ENCODE results near the gene SLIT3.

The SLIT3 gene

DNA sequence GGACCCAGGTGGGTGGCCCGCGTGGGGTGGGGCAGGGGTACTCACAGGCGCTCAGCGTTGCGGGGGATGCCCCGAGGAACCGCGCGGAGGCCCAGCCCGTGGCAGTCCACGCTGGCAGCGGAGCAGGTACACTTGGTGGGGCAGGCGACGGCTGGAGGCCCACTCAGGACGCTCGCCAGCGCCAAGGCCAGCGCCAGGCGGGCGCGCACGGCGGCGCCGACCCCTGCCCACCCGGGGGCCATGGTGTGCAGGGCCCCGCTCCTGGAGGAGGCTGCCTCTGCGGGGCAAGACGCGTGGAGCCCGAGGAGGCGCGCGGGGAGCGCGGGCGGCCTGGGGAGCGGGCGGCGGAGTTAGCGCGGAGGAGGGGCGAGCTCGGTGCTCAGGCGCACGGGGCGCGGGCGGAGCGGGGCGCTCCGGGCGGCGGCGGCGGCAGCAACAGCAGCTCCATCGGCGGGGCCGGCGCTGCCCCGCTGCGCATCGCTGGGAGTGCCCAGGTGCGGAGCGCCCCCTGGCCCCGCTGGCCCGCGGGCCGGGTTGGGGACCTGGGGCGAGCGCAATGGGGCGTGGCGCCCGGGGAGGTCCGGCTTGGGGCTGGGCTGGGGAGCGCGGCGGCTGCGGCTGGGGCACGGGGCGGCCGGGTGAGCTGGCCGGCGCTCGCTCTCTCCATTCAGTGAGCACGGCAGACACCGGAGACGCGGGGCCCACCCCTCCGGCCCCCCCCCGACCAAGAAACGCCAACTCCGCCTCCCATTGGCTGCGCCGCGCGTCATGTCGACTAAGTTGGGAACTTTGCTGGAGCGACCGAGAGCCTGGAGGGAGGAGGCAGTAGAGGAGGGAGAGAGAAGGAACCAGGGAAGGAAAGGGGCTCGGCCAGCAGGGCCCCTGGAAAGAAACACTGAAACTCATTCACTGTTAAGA lies at the start of gene SLIT3:
Gene SLIT3, minus strand, starts transcription at position 672 of the 918 bp plus-strand sequence. Its CDS starts 430 bp downstream, at position 242.
- in situ Hi-C loops (cut with MboI; ENCODE audit: low sequenced_read_pairs) = no loop called here

DNA sequence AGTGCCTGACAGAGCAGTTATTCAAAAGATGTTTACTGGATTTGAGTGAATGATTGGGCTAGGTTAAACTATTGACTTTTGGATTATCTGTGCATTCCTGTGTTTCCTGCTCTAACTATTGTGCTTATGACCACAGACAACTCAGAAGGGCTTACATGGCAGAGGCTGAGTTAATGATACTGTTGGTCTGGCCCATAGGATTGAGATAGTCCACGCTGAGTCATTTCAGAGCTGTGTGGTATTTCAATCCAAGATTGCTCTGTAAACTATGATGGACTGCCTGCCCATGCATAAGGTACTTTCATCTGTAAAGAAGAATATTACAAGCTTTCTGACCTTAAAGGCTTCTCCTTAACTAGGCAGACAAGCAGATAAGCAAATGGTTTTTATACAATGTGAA lies 49.1 kb upstream of the SLIT3 start:
- in situ Hi-C loops (cut with MboI; ENCODE audit: low sequenced_read_pairs) = no loop called here

DNA sequence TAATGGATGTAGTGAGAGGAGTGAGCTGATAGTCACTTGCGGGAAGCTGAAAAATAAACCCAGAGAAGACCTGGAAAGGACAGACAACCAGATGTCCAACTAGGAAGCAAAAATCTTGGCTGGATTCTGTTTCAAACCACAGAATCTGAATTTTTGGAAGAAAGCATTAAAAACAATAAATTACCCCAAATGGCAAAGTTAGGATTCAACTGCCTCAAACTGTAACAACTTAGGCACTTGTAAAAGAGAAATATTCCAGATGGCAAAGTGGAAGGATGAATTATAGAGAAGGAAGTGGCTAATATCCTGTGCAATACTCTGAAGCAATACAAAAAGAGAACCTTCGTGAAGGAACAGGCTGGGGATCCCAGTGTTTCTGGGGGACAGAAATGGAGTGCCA lies 46.8 kb upstream of the SLIT3 start:
- in situ Hi-C loops (cut with MboI; ENCODE audit: low sequenced_read_pairs) = no loop called here

DNA sequence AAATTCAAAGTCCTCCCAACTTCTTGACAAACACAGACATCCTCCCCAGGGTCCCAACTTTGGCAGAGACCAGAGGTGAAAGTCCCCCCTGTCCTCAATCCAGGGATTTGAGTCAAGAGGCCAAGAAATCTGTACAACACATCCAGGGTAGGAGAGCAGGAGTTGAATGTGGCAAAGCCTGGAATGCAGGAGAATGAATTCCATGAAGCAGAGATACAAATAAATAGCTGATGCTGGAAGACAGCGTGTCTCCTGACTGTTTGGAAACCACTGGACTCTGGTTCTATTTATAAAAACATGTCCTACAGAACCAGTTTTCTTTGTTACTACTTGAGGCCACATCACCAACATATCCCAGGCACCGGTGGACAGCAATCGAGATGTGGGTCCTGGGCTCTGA lies 43.7 kb upstream of the SLIT3 start:
- in situ Hi-C loops (cut with MboI; ENCODE audit: low sequenced_read_pairs) = no loop called here

DNA sequence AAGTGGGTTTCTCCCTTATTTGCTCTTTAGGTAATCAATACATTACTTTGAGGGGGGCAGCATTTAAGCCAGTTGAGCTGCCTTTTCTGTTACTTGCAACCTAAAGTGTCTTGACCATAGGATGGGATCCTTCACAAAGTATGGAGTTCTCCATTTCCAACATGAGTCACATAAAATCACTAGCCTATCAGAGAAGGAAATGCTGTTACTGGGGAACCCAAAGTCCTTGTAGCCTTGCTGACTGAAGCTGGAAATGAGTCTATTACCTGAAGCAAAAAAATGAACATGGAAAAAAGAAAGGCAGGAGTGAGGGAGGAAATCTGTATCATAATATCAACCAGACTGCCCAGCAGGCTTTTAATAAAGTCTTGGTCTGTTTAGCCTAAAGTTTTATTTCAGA lies 42.8 kb upstream of the SLIT3 start:
- in situ Hi-C loops (cut with MboI; ENCODE audit: low sequenced_read_pairs) = no loop called here

DNA sequence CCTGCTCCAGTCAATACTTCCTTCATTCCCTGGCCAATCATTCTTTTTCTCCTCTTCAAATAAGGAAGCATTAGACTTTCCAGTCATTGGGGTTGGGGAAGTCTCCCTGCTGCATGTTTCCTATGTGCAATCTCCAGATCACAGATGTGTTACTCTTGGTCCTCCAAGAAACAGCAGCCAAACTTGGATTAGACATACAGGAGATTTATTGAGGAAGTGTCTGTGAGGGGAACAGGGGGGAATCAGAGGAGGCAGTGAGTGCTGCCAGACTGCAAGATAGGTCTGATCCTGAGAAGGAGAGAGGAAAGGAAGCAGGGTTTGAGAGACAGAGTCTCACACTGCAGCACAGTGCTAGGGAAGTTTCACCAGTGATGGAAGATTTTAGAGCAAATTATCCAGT lies 40.6 kb upstream of the SLIT3 start:
- in situ Hi-C loops (cut with MboI; ENCODE audit: low sequenced_read_pairs) = no loop called here

DNA sequence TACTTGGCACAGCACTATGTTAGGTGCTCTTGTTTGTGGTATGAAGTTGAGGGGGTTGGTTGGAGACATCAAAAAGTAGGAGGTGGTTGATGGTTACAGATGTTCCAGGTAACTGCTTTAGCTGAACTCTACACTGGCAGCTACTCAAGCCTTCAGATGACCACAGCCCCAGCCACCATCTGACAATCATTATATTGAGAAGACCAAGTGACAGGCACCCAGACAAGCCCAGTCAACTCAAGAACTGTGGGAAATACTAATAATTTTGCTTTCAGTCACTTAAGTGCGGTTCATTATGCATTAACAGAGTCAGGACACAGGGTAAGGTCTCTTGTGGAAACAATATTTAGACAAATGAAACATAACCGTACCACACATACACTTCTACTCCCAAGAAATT lies 38.9 kb upstream of the SLIT3 start:
- in situ Hi-C loops (cut with MboI; ENCODE audit: low sequenced_read_pairs) = no loop called here

DNA sequence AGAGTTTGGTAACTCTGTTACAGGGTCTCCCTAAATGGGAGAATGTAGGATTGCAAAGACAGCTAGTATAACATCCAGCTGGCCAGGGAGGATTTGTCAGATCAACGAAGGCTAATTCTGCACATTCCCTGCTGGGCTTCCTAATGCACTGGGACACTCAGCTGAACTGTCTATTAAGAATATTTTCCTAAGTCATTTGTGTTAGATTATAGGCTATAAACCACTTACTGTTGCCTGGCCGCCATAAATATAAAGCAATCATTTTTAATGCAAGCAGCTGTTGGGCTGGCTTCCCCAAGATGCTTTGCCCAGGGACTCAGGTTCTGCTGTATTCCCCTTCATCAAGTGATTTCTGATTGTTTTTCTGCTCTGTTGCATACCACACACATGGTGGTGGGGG lies 35.3 kb upstream of the SLIT3 start:
- in situ Hi-C loops (cut with MboI; ENCODE audit: low sequenced_read_pairs) = no loop called here

DNA sequence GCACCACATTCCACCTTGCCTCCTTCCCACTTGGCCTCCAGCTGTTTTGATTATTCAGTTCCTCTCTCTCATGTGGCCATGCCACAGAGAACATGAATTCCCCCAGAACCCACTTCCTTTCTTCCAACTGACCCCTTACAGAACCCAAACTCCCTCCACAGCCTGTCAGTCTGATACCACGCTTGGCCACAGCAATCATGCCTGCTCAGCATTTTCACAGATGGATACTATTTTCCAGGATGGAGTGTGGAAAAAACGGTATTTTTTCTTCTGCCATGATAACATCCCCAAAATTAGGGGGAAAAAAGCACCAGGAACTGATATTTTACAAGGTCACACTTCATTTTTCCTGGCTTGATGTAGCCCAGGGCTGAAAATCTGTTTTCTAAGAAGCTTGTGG lies 34.9 kb upstream of the SLIT3 start:
- in situ Hi-C loops (cut with MboI; ENCODE audit: low sequenced_read_pairs) = no loop called here

DNA sequence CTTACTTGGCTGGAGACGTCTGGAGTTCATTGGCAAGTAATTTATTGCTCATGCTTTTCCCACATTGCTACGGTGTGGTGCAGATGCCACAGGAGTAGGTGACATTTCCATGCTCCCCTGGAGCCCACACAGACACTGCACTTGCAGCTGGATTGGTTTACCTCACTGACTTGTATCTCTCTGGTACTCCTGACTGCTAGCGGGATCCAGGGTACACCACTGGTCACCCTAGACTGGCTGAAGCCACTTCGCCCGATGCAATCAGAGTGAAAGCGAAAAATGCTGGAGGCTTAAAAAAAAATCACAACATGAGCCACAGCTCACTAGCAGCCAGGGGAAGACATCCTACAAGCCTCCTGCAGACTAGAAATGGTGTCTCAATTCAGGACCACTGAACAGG lies 32.6 kb upstream of the SLIT3 start:
- in situ Hi-C loops (cut with MboI; ENCODE audit: low sequenced_read_pairs) = no loop called here

DNA sequence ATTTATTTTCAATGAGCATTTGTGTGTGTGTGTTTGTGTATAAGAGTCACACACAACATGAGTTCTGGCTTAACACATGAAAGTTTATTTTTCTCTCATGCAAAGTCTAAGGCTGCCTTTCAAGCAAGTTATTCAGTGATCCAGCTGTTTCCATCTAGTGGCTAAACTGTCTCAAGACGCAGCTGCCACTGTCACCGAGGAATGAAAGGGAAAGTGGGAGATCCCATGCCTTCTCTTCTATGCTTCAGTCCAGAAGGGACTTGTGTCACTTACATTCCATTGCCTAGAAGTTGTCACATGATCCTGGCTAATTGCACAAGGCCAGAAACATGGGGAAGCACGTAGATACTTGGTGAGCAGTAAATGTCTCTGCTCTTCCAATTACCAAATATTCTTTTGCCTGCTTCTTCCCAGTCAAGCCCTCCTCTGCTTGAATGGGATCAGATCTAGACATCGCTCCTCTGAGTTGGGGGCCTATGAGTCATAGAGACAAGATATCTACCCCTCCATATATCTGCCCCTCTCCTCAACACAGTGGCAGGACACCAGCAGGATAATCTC lies 30.4 kb upstream of the SLIT3 start:
- in situ Hi-C loops (cut with MboI; ENCODE audit: low sequenced_read_pairs) = no loop called here

DNA sequence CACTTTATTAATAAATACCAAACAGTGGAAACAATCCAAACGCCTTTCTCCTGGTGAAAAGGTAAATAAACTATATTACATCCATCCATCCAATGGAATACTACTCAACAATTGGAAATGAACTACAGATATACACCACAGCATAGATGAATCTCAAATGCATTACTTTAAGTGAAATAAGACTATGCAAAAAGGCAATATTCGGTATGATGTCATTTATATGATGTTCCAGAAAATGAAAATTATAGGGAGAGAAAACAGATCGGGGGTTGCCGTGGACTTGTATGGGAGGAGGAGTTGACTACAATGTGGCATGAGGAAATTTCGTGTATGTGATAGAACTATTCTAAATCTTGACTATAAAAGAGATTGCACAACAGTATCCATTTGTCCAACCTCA lies 27.5 kb upstream of the SLIT3 start:
- in situ Hi-C loops (cut with MboI; ENCODE audit: low sequenced_read_pairs) = no loop called here

DNA sequence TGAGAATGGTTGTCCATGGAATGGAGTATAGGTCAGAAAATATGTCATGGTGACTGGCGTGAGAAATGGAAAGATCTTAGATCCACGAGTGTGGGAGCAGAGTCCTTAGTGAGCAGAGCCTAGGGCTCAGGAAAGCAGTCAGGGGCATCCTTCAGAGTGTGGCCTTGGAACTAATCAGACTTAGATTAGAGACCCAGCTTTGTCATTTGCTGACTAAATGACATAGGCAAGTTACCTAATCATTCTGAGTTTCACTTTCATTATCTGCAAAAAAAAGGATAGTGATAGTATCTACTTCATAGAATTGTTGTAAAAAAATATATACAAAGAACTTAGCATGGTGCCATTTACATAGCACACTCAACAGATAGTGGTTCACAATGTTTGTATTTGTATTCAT lies 24.3 kb upstream of the SLIT3 start:
- in situ Hi-C loops (cut with MboI; ENCODE audit: low sequenced_read_pairs) = no loop called here

DNA sequence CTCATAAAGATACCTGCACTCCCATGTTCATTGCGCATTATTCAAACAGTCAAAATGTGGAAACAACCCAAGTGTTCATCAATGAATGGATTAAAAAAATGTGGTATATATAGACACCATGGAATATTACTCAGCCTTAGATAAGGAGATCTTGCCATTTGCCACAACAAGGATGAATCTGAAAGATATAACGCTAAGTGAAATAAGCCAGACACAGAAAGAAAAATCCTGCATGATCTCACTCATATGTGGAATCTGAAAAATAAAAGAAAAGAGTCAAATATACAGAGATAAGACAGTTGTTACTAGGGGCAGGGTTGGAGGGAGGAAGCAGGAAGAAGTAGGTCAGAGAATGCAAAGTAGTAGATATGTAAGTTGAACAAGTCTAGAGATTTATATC lies 17.6 kb upstream of the SLIT3 start:
- in situ Hi-C loops (cut with MboI; ENCODE audit: low sequenced_read_pairs) = no loop called here

DNA sequence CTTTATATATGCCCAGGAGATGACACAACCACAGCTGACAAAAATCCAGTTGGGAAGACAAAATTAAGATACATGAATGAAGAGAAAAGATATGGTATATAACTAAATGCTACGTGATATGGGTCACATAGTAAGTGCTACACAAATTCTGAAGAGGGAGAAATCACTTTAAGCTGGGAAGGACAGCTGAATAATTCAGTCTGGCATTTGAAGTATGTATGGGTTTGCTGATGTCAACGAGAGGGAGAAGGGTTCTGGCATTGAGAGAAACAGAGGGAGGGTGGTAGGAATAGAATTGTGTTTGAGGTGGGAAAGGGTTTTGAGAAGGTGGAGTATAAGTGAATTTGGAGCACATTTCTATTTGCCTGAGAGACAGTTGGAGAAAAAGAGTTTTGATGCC lies 6.7 kb upstream of the SLIT3 start:
- in situ Hi-C loops (cut with MboI; ENCODE audit: low sequenced_read_pairs) = no loop called here

DNA sequence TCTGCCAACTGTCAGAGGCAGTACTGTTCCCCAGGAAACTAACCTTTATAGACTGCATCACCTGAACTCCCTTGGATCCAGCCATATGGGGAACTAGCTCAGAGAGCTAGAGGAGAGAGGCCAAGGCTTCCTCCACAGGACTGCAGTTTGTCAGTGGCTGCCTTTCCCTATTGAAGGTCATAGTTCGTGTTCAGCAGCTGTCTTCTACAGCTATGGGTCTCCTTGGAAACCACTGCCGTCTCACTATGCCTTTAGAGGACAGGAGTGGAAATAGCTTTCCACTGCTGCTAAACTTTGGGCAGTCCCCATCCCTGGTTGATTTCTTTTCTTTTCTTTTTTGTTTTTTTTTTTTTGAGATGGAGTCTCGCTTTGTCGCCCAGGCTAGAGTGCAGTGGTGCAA lies 4.4 kb upstream of the SLIT3 start:
- in situ Hi-C loops (cut with MboI; ENCODE audit: low sequenced_read_pairs) = no loop called here

DNA sequence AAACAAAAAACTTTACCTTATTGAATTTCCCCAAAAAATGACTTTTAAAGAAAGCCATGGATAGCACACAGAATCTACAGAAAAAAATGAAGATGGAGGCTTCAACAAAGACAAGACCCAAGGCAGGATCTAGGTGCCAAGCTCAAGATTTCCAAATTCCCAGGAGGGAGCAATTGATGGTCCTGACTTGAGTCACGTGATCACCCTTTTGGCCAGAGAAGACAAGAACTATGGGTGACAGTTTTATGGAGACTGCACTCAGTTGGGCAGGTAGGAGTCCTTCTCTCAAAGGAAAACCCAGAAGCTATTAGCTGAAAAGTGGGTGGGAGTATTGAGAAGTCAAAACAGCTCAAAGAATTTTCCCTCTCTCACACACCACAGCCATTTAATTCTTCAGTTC lies 3.2 kb upstream of the SLIT3 start:
- in situ Hi-C loops (cut with MboI; ENCODE audit: low sequenced_read_pairs) = no loop called here

DNA sequence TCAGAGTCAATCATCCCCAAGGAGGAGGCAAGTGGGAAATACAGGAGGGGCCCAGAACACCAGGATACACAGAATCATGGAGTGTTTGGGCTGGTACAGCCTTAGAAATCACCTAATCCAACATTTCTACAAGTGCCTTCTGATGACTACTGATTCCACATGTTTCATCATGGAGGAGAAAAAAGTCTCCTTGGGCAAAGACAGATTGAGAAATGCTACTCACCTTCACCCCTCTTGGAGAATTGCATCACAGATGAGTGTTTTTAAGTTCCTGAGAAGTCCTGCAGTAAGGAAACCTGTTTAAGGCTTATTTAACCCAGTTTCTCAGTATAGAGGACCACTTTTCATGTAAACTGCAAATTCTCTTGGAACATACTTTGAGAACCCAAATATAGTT lies 2.2 kb upstream of the SLIT3 start:
- in situ Hi-C loops (cut with MboI; ENCODE audit: low sequenced_read_pairs) = no loop called here

DNA sequence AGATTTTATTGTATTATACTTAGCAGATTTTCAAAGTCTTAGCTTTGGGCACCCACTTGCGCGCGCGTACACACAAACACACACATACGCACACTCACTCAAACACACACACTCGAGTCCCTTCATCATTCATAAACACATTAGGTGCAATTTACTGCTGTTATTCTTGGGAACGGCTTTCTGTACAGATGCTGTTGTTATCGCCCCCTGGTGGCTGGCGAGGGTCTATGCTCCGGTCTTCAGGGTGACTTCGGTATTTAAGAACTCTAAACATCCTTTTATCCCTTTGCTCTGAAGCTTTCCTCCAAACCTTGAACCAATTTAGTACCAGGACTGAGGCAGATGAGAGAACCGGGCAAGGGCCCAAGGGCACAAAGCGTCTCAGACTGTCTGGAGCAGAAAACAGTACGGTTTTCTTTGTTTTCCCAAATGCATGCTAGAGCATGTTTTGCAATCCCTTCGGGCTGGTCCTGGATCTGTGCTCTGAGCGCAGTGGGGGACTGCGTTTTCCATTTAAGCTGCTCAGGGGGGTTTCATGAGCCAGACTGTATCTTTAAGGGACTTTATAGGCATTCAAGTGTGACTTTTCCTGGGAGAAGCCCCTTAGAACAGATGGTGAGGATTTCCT lies 1.7 kb upstream of the SLIT3 start:
- in situ Hi-C loops (cut with MboI; ENCODE audit: low sequenced_read_pairs) = no loop called here

DNA sequence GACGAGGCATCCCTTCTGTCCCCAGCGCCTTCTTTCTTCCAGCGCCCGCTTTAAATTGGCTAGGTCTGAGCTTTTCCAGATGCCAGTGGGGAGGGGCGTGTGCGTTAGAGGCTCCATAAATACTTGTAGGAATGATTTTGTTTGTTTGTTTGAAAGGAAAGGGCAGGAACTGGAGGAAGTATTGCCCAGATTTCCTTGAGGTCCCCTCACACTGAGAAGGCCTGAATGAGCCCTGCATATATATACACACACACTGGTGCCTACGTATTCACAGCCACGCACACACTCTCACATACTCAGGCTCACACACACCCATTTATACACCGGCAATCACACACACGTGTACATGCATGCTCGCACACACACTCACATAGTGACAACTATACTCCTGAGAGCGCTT lies 1.0 kb upstream of the SLIT3 start:
- in situ Hi-C loops (cut with MboI; ENCODE audit: low sequenced_read_pairs) = no loop called here

DNA sequence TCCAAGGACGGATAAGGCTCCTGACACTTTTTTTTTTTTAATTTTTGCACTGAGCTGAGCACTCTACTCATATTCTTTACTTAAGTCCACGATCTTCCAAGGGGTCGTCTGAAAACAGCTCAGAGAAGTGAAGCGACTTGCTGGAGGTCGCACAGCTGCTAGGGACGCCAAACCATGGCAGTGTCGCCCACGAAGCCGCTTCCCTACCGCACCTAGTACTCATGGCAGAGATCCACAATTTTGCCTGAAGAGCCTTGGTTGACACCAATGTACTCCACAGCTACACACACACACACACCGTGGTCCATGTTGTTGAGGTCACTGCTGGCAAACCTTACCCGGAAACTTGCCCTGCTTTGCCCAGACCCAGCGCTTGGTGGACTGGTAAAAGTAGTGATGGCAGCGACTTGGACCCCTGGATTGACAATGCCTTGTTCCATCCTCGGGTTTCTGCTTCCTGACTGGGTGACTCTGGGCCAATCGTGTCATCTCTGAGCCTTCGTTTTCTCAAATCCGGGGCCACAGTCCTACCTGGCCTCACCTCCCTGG lies 521 bp upstream of the SLIT3 start:
- in situ Hi-C loops (cut with MboI; ENCODE audit: low sequenced_read_pairs) = no loop called here
